K562 (cell line): ENCODE results near the gene IMMP2L. TPM values are rescaled to one million over a fixed set of nuclear protein-coding genes. Genes with fewer than 3 reads are reported as not detected.

Experiments used
- ATAC-seq: fragments of 200-7000 bp; cut with Tn5 transposase; 3 replicates; pipeline ENCODE4 v1.9.1; 2020; ENCODE audit warnings: moderate library complexity
- BruUV-seq: library from RNA; stranded (reverse); fragments of 400-500 nt; replicated peaks from 2 replicates; lab custom pipeline; 2021; lab: Mats Ljungman, UMichigan
- CTCF ChIA-PET: fragments of 300-600 bp; formaldehyde crosslinking; extraction: SDS; loops from one replicate; lab custom pipeline; 2021; ENCODE audit warnings: low intra/inter-chr PET ratio; lab: Yijun Ruan, JAX
- POLR2A ChIA-PET: fragments of 300-600, 350-650 bp; sonication (Branson Sonifier 250); formaldehyde crosslinking; extraction: SDS; loops from one replicate; lab custom pipeline; 2021; ENCODE audit warnings: antibody characterized with exemption, inconsistent platforms; lab: Yijun Ruan, JAX
- DNase-seq, 4 experiments: peaks; one replicate each; pipeline versions ENCODE4 v3.0.0 to v3.0.0-alpha.2; 2011 to 2018; ENCODE audit warnings: low spot score in 3 of 4, mixed read lengths in 3 of 4; ENCODE audit errors: extremely low read depth in 1 of 4
- FAIRE-seq: peaks from 2 replicates; lab custom pipeline; 2011; peaks lifted over from hg19 to GRCh38; lab: Jason Lieb, UNC
- H2AFZ ChIP-seq: 2 replicates; pipeline ENCODE4 v1.6.0; 2011; ENCODE audit warnings: low read depth, low read length, control low read depth, inconsistent platforms
- H3K27ac ChIP-seq: fragments of 200-600 bp; 3 replicates; pipeline ENCODE4 v1.8.0; 2011; ENCODE audit warnings: low read depth, mild to moderate bottlenecking, control low read depth, inconsistent platforms, low read length, moderate library complexity, mixed read lengths; ENCODE audit errors: extremely low read depth
- H3K27me3 ChIP-seq, 2 experiments: fragments of 300-600 bp in 1 of 2; 2 replicates in 1 of 2; 3 replicates in 1 of 2; pipeline versions ENCODE4 v1.6.0 to v1.8.0; 2011; ENCODE audit warnings: inconsistent platforms in 2 of 2, low read length in 2 of 2, mild to moderate bottlenecking in 1 of 2, mixed read lengths in 1 of 2, moderate library complexity in 1 of 2; ENCODE audit not compliant: control insufficient read depth in 2 of 2, insufficient read depth in 2 of 2
- H3K36me3 ChIP-seq: fragments of 300-600 bp; 3 replicates; pipeline ENCODE4 v1.8.0; 2011; ENCODE audit warnings: mild to moderate bottlenecking, low read length, inconsistent platforms; ENCODE audit not compliant: control insufficient read depth, insufficient read depth
- H3K4me1 ChIP-seq, 2 experiments: fragments of 200-600 bp in 1 of 2; replicated peaks in 1 of 2; 2 replicates in 1 of 2; 3 replicates in 1 of 2; pipeline versions ENCODE4 v1.5.1 to v1.8.0; 2011; ENCODE audit warnings: inconsistent platforms in 2 of 2, low read length in 2 of 2, mild to moderate bottlenecking in 1 of 2, mixed read lengths in 1 of 2, moderate library complexity in 1 of 2; ENCODE audit not compliant: control insufficient read depth in 2 of 2, insufficient read depth in 2 of 2
- H3K4me2 ChIP-seq: 2 replicates; pipeline ENCODE4 v1.6.1; 2011; ENCODE audit warnings: low read length, control low read depth, inconsistent platforms, mixed read lengths; ENCODE audit not compliant: insufficient read depth
- H3K4me3 ChIP-seq: fragments of 200-600 bp; sonication (generic), shearing (Covaris generic); 2 replicates; pipeline ENCODE4 v1.5.1; 2016; ENCODE audit warnings: control low read depth, inconsistent platforms
- H3K79me2 ChIP-seq: fragments of 200-600 bp; 3 replicates; pipeline ENCODE4 v1.8.0; 2011; ENCODE audit warnings: low read length, inconsistent platforms; ENCODE audit not compliant: control insufficient read depth, insufficient read depth
- H3K9ac ChIP-seq, 2 experiments: 2 replicates each; pipeline versions ENCODE4 v1.6.0 to v1.6.1; 2011; ENCODE audit warnings: low read depth in 2 of 2, low read length in 2 of 2, control low read depth in 1 of 2, inconsistent platforms in 1 of 2, mild to moderate bottlenecking in 1 of 2, mixed read lengths in 1 of 2; ENCODE audit not compliant: insufficient read depth in 1 of 2
- H3K9me1 ChIP-seq: one replicate; pipeline ENCODE4 v1.6.0; 2011; ENCODE audit warnings: inconsistent platforms, mild to moderate bottlenecking, low read length, moderate library complexity; ENCODE audit not compliant: control insufficient read depth, insufficient read depth
- H3K9me3 ChIP-seq: replicated peaks from 2 replicates; pipeline ENCODE4 v1.5.1; 2011; ENCODE audit warnings: low read depth, low read length, inconsistent platforms; ENCODE audit not compliant: control insufficient read depth, insufficient read depth
- H4K20me1 ChIP-seq: replicated peaks from 2 replicates; pipeline ENCODE4 v1.6.1; 2011; ENCODE audit warnings: low read length, inconsistent platforms, mixed read lengths; ENCODE audit not compliant: control insufficient read depth, insufficient read depth
- ATF1 ChIP-seq, 2 experiments: fragments of 450-650 bp in 1 of 2; IDR thresholded peaks; 2 replicates each; pipeline ENCODE4 v1.6.1; 2016; ENCODE audit warnings: missing compliant biosample characterization in 1 of 2, missing genetic modification characterization in 1 of 2
- CREM ChIP-seq: IDR thresholded peaks from 2 replicates; pipeline ENCODE4 v1.6.1; 2014; ENCODE audit warnings: antibody characterized with exemption, low read depth
- EGR1 ChIP-seq: fragments of 450-650 bp; conservative IDR thresholded peaks from 2 replicates; pipeline ENCODE4 v1.6.1; 2017; ENCODE audit warnings: mild to moderate bottlenecking
- FOXJ2 ChIP-seq: fragments of 200-800 bp; sonication (Bioruptor generic); IDR thresholded peaks from 2 replicates; pipeline ENCODE4 v1.6.1; 2016; ENCODE audit warnings: missing genetic modification characterization, missing compliant biosample characterization
- GATAD2B ChIP-seq: fragments of 450-650 bp; IDR thresholded peaks from 2 replicates; pipeline ENCODE4 v1.6.1; 2017; ENCODE audit warnings: mild to moderate bottlenecking, borderline replicate concordance
- HDAC1 ChIP-seq, 2 experiments: fragments of 450-650 bp; IDR thresholded peaks; 2 replicates each; pipeline ENCODE4 v1.6.1; 2016 to 2017; ENCODE audit warnings: inconsistent platforms in 1 of 2, mild to moderate bottlenecking in 1 of 2, moderate library complexity in 1 of 2
- HNRNPK ChIP-seq: fragments of 200-400 bp; formaldehyde crosslinking; IDR thresholded peaks from one replicate; pipeline ENCODE4 v1.6.1; 2018; ENCODE audit warnings: mild to moderate bottlenecking, low read depth, low read length; ENCODE audit not compliant: poor library complexity, severe bottlenecking
- ILF3 ChIP-seq: fragments of 450-650 bp; IDR thresholded peaks from 2 replicates; pipeline ENCODE4 v1.6.1; 2018; ENCODE audit warnings: antibody characterized with exemption, mild to moderate bottlenecking, moderate library complexity, borderline replicate concordance
- KAT2B ChIP-seq: IDR thresholded peaks from one replicate; pipeline ENCODE4 v1.6.1; 2012; ENCODE audit warnings: low read depth, mild to moderate bottlenecking, control low read depth, inconsistent platforms, low read length, moderate library complexity
- MEIS2 ChIP-seq: fragments of 450-650 bp; IDR thresholded peaks from 2 replicates; pipeline ENCODE4 v1.6.1; 2014; ENCODE audit warnings: mild to moderate bottlenecking; ENCODE audit not compliant: partially characterized antibody
- NCOA2 ChIP-seq, 2 experiments: fragments of 450-650 bp; IDR thresholded peaks; 2 replicates each; pipeline ENCODE4 v1.6.1; 2018; ENCODE audit warnings: mild to moderate bottlenecking in 2 of 2, moderate library complexity in 1 of 2; ENCODE audit not compliant: partially characterized antibody in 2 of 2
- RFX7 ChIP-seq: fragments of 250-450 bp; sonication (Bioruptor Pico); IDR thresholded peaks from 2 replicates; pipeline ENCODE4 v1.5.1; 2021; ENCODE audit warnings: mild to moderate bottlenecking
- SIN3B ChIP-seq: fragments of 450-650 bp; IDR thresholded peaks from 2 replicates; pipeline ENCODE4 v1.6.1; 2017; ENCODE audit warnings: low read depth, mild to moderate bottlenecking, moderate library complexity
- SMAD3 ChIP-seq: fragments of 450-650 bp; formaldehyde crosslinking; conservative IDR thresholded peaks from 2 replicates; pipeline ENCODE4 v1.4.0; 2020; ENCODE audit warnings: mild to moderate bottlenecking
- SPI1 ChIP-seq: IDR thresholded peaks from 2 replicates; pipeline ENCODE4 v1.6.1; 2011; ENCODE audit warnings: low read depth, low read length, control low read depth, borderline replicate concordance
- ZBTB1 ChIP-seq: sonication (generic); formaldehyde crosslinking; IDR thresholded peaks from 2 replicates; pipeline ENCODE4 v1.8.1; 2023; ENCODE audit warnings: missing genetic modification reagents, low read depth, mild to moderate bottlenecking, borderline replicate concordance
- ZNF121 ChIP-seq: sonication (generic); formaldehyde crosslinking; conservative IDR thresholded peaks from 2 replicates; pipeline ENCODE4 v1.8.0; 2022; ENCODE audit warnings: missing genetic modification reagents
- WGBS: fragments of 100-300 bp; shearing (Covaris generic); methylation state at CpG from one replicate; pipeline ENCODE4 v1.1.6; 2016; ENCODE audit warnings: low coverage, mixed read lengths; ENCODE audit not compliant: insufficient coverage; ENCODE audit errors: missing lambda C conversion rate; 5-methylcytosine and 5-hydroxymethylcytosine counted together
- in situ Hi-C: fragments of 300-500 bp; cut with MboI; formaldehyde crosslinking; loops from 4 replicates; pipeline ENCODE4 v1.15.0; 2018; ENCODE audit warnings: inconsistent platforms, mixed read lengths
- intact Hi-C: fragments of 100-400 bp; cut with micrococcal nuclease; formaldehyde crosslinking; loops from 2 replicates; pipeline ENCODE4 v1.14.2; 2022
- polyA plus RNA-seq, 8 experiments: library from polyadenylated mRNA; depleted of rRNA in 4 of 8; stranded (reverse) in 5 of 8; unstranded in 3 of 8; fragments of >200 nt; fragmentation: Nextera tagmentation in 2 of 8; fragmentation: Illumina TruSeq in 1 of 8; extraction: Ambion mirVana in 2 of 8; extraction: Trizol in 1 of 8; gene quantifications; 2 replicates each; pipeline versions ENCODE4 v1.2.1 to v1.2.3, GENCODE V29; 2011 to 2014; ENCODE audit warnings: inconsistent platforms in 1 of 8, missing spikeins in 1 of 8
- total RNA-seq, 7 experiments: library from RNA; depleted of rRNA in 6 of 7; stranded (reverse); fragments of >200 nt in 6 of 7; fragmentation: Illumina TruSeq in 2 of 7; extraction: Trizol in 2 of 7; gene quantifications; 2 replicates each; pipeline versions ENCODE4 v1.2.1 to v1.2.3, GENCODE V29; 2011 to 2021; ENCODE audit warnings: low replicate concordance in 1 of 7
- TF ChIP-seq, protein P1 (sequence below): sonication (generic); formaldehyde crosslinking; IDR thresholded peaks from 2 replicates; pipeline ENCODE4 v1.8.0; 2022; ENCODE audit warnings: mild to moderate bottlenecking, missing genetic modification reagents
- TF ChIP-seq, protein P2 (sequence below): fragments of 450-650 bp; IDR thresholded peaks from 2 replicates; pipeline ENCODE4 v1.6.1; 2016; ENCODE audit warnings: antibody characterized with exemption

IMMP2L gene
- total and polyA plus RNA-seq, 9 of the 15 experiments (the other 6 are each of a cell fraction or from before 2014, with no cell fraction given) = 29.7 to 116 (median 53.0) TPM

DNA sequence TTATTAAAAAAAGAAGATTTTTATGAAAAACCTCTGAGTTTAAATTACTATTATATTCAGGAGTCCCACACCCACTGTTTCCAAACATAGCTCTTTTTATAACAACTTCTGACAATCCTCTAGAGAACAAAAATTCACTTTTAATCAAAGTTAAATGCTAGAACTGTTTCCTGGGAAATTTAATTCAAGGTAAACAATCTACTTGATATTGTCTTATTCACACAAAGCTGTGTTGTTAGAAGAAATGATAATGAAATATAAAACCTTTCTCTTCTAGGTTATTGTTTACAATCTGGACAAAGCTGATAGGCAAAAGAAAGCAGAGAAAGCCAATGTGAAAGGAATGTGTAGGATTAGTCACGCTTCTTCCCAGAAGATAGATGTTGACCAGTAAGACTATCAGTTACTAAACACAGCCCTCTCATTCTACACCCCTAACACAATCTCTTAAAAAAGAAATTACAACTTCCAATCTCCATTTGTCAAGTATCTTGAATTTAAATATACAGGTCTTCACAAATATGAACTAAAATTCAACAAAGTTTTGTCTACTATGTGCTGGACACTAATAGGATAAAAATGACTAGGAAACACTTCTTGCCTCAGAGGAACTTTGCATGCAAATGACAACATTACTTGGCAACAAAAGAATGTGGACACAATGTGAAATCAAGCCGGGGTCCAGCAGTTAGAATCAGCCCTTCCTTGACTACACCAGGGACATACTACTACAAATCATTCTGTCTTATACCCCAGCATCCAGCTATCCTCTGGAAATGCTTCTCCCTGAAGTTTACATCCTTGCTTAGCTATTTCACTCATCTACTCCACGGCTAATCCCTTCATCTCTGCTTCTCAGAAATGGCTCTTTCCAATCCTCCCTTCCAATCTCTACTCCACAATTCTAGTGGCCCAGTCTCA lies 123.7 kb downstream of the IMMP2L start:
- Histone ChIP-seq H3K36me3 (peaks cover 24% of the 10 kb centered on the region), H3K9ac (peak overlapping the region in 1 of 2 experiments; percentile 50; a peak in 2 of 4 replicates), H4K20me1 (no peaks in the 10 kb centered on the region), H2AFZ (peak overlapping the region; percentile 41), H3K9me3 (peaks cover 48% of the 10 kb centered on the region), H3K4me1 (peaks cover 0 to 27% of the 10 kb centered on the region in 2 experiments; a peak in 2 of 5 replicates), H3K4me3 (no peak overlapping the region), H3K79me2 (peaks cover 19% of the 10 kb centered on the region; the same call in 2 of the 3 replicates), H3K4me2 (peak overlapping the region; percentile 67), H3K27me3 (no peaks in the 10 kb centered on the region), H3K27ac (peak overlapping the region; percentile 77), H3K9me1 (no peaks in the 10 kb centered on the region)
- in situ Hi-C loops (no loop called here), intact Hi-C loops (loop anchor here (1.0 kb wide), 2 partner anchors 37 to 109 kb away; no protein-coding TSS in a partner anchor)
- POLR2A ChIA-PET = interaction anchor here (0.6 to 1.1 kb wide), 3 partner anchors 39 to 47 kb away, joined by 3 read pairs; no protein-coding TSS in a partner anchor
- ATAC-seq = peak; percentile 97
- no TSS peak for BruUV-seq
- peak; percentile 92 for FAIRE-seq
- DNase-seq = peak; percentile 87 to 94 (median 92)
- 0% methylated on average over 3 of the region's 3 CpGs for whole genome bisulfite sequencing
- CTCF ChIA-PET = no interaction called here
- TF ChIP-seq CREM (peak; percentile 71), HNRNPK (no peak), ZNF121 (CRISPR knock-in tag) (no peak), SIN3B (no peak), KAT2B (no peak), FOXJ2 (peak; percentile 69), EGR1 (no peak; the same call in 1 of the 2 replicates), NCOA2 (IDR thresholded peaks at IDR 0.05; ENCODE audit: partially characterized antibody in 2 of 2) (peak; percentile 75 to 90), HDAC1 (IDR thresholded peaks at IDR 0.05) (peak; percentile 86 to 98; a peak in 3 of 4 replicates), GATAD2B (peak; percentile 94), ZBTB1 (CRISPR knock-in tag) (no peak), RFX7 (CRISPR knock-in tag) (no peak), ATF1 (CRISPR knock-in tag; IDR thresholded peaks at IDR 0.05) (no peak), ATF1 (tag; IDR thresholded peaks at IDR 0.05) (peak; percentile 50), ILF3 (peak; percentile 96), SPI1 (no peak), SMAD3 (CRISPR knock-in tag) (0 out of 2 replicates have a peak, but pooled peaks have one; percentile 42), MEIS2 (peak; percentile 89)
- TF ChIP-seq, protein P1, sequence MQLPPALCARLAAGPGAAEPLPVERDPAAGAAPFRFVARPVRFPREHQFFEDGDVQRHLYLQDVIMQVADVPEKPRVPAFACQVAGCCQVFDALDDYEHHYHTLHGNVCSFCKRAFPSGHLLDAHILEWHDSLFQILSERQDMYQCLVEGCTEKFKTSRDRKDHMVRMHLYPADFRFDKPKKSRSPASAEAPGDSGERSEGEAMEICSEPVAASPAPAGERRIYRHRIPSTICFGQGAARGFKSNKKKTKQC (CRISPR knock-in tag) = no peak
- TF ChIP-seq, protein P2, sequence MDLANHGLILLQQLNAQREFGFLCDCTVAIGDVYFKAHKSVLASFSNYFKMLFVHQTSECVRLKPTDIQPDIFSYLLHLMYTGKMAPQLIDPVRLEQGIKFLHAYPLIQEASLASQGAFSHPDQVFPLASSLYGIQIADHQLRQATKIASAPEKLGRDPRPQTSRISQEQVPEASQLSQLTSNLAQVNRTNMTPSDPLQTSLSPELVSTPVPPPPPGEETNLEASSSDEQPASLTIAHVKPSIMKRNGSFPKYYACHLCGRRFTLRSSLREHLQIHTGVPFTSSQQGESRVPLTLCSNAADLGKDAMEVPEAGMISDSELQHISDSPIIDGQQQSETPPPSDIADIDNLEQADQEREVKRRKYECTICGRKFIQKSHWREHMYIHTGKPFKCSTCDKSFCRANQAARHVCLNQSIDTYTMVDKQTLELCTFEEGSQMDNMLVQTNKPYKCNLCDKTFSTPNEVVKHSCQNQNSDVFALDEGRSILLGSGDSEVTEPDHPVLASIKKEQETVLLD = peak; percentile 45; the same call in 1 of the 2 replicates
